ENCODE data around the gene CNKSR1.

DNA sequence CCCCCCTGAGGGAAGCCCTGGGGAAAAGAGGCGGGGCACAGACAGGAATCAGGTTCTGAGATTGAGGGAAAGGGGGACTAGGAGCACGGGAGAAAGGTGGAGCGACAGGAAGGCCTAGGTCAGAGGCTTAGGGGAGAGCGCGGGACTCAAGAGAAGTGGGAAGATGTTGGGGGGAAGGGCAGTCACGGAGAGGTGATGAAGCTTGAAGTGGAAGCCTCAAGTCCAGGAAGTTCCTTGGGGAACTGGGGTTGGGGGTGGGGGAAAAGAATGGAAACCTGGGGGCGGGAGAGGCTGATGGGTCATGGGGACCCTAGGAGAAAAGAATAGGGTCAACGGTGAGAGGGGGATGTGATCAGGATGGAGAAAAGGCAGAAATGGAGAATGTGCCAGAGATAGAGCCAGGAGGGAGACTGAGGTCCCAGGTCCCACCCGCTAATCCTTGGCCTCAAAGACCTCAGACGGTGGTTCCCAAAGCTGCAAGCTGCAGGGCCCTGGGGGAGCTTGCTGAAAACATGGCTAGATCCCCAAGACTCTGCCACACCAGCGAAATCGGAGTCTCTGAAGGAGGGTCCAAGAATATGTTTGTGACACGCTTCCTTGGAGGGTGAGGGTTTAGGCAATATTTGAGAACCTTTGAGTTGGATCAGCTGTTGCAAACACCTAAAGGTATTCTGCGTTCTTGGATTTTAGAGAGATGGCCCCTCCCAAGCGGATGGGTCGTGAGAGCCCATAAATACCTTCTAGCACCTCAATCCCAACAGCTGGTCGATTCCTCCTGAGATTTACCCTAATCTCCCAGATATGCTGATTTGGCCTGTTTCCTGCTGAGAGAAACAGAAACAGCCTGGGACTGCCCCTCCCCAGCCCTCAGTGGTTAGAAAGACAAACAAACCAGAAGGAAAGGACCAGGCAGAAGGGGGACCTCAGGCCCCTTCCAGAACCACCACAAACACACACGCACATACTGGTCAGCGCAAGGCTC, 12.1 kb upstream of the CNKSR1 start:
- TF ChIP-seq POLR2A (IDR thresholded peaks at IDR 0.05): no peak
- TF ChIP-seq, protein P1, sequence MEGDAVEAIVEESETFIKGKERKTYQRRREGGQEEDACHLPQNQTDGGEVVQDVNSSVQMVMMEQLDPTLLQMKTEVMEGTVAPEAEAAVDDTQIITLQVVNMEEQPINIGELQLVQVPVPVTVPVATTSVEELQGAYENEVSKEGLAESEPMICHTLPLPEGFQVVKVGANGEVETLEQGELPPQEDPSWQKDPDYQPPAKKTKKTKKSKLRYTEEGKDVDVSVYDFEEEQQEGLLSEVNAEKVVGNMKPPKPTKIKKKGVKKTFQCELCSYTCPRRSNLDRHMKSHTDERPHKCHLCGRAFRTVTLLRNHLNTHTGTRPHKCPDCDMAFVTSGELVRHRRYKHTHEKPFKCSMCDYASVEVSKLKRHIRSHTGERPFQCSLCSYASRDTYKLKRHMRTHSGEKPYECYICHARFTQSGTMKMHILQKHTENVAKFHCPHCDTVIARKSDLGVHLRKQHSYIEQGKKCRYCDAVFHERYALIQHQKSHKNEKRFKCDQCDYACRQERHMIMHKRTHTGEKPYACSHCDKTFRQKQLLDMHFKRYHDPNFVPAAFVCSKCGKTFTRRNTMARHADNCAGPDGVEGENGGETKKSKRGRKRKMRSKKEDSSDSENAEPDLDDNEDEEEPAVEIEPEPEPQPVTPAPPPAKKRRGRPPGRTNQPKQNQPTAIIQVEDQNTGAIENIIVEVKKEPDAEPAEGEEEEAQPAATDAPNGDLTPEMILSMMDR (IDR thresholded peaks at IDR 0.05 in 8 of 11, conservative IDR thresholded peaks at IDR 0.05 in 3 of 11): no peak
